ELR (cell line): ENCODE measurements around the gene SLC25A15.
"Not testable (repeated sequence)": the region's sequence is repeated elsewhere in the genome, so short reads cannot be mapped to it uniquely, and the experiment has no call there.

Experiments used
- DNase-seq: peaks from one replicate; pipeline ENCODE4 v3.0.0-alpha.2; 2015; ENCODE audit warnings: low read depth

SLC25A15 gene

GRCh38 chr13:40813667-40814454 lies 24.4 kb downstream of the SLC25A15 start:
- peak; percentile 67 for DNase-seq

DNA sequence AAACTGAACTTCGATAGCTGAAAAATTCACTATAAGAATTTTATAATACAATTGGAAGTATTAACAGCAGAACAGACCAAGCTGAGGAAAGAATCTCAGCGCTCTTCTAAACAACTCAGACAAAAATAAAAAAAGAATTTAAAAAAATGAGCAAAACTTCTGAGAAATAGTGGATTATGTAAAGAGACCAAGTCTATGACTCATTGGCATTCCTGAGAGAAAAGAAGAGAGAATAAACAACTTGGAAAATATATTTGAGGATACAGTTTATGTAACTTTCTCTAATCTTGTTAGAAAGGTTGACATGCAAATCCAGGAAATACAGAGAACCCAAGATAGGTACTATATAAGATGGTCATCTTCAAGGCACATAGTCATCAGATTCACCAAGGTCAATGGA lies 25.4 kb downstream of the SLC25A15 start:
- peak; percentile 13 for DNase-seq

DNA sequence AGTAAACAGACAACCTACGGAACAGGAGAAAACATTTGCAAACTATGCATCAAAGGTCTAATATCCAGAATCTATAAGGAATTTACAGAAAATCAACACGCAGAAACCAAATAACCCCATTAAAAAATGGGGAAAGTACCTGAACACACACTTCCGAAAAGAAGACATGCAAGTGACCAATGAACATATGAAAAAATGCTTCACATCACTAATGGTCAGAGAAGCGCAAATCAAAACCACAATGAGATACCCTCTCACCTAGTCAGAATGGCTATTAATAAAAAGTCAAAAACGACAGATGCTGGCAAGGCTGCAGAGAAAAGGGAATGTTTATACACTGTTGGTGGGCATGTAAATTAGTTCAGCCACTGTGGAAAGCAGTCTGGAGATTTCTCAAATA lies 29.5 kb downstream of the SLC25A15 start:
- DNase-seq = no peak

DNA sequence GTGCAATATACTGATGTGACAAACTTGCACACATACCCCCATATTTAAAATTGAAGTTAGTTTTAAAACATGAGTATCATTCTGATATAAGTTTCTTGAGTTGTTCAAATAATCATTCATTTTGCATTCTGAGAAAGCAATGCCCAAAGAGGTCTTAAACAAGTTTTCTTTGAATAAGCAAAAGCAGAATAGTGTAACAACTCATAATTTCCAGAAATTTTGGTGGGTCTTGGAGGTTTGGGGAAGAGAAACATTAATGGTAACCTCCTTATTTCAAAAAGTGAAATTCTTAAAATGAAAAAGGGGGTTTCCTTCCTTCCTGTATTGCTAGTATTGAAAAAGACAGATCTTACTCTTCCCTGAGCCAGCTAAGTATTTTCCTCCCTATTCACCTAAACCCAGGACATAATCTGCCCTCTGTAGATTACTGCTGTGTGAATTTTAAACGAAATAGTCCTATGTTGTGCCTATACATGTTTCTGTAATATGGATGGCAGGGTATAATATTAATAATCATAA lies 30.4 kb downstream of the SLC25A15 start:
- no peak for DNase-seq

- DNase-seq = not testable (repeated sequence)
Observed at GRCh38 chr13:40839725-40840124, 50.3 kb downstream of the SLC25A15 start.

GRCh38 chr13:40840955-40841354 lies 51.5 kb downstream of the SLC25A15 start:
- not testable (repeated sequence) for DNase-seq
